Activated CD4-positive, alpha-beta T cell treated with anti-CD3 and anti-CD28 coated beads for 36 hours (primary cell): ENCODE data around the gene ADAMTS7. TPM values are rescaled to one million over a fixed set of nuclear protein-coding genes. Genes with fewer than 3 reads are reported as not detected.
"Not testable (repeated sequence)": the region's sequence is repeated elsewhere in the genome, so short reads cannot be mapped to it uniquely, and the experiment has no call there.

Source experiments
- ATAC-seq: fragments of 200-7000 bp; cut with Tn5 transposase; one replicate; pipeline ENCODE4 v1.10.0; 2021; ENCODE audit warnings: mild to moderate bottlenecking, moderate library complexity
- CTCF ChIA-PET: fragments of 350-600 bp; sonication (Branson Sonifier 250); formaldehyde crosslinking; loops from one replicate; lab custom pipeline; 2021; ENCODE audit warnings: antibody characterized with exemption; lab: Charles Lee
- POLR2A ChIA-PET: fragments of 350-600 bp; sonication (Branson Sonifier 250); formaldehyde crosslinking; loops from one replicate; lab custom pipeline; 2021; ENCODE audit warnings: antibody characterized with exemption, inconsistent platforms; lab: Charles Lee
- DNase-seq: peaks from one replicate; pipeline ENCODE4 v3.0.0-alpha.2; 2020
- H3K27ac Mint-ChIP-seq: one replicate; pipeline ENCODE4 v1.8.0; 2021; ENCODE audit warnings: mixed read lengths
- H3K27me3 Mint-ChIP-seq: one replicate; pipeline ENCODE4 v1.8.0; 2021; ENCODE audit warnings: mixed read lengths
- H3K36me3 Mint-ChIP-seq: one replicate; pipeline ENCODE4 v1.8.0; 2021; ENCODE audit warnings: low read depth, mixed read lengths
- H3K4me1 Mint-ChIP-seq: one replicate; pipeline ENCODE4 v1.8.0; 2021; ENCODE audit warnings: mixed read lengths
- H3K4me3 Mint-ChIP-seq: one replicate; pipeline ENCODE4 v1.8.0; 2021; ENCODE audit warnings: mild to moderate bottlenecking, moderate library complexity, mixed read lengths
- H3K9me3 Mint-ChIP-seq: one replicate; pipeline ENCODE4 v1.8.0; 2021; ENCODE audit warnings: low read depth, mixed read lengths
- intact Hi-C, 2 experiments: fragments of 100-400 bp; cut with DNase I in 1 of 2; cut with micrococcal nuclease in 1 of 2; formaldehyde crosslinking; loops; one replicate each; pipeline versions ENCODE4 v1.14.2 to v1.15.1; 2022 to 2024; cut with DNase I, micrococcal nuclease
- total RNA-seq, 2 experiments: library from RNA; stranded (reverse); gene quantifications; one replicate each; pipeline ENCODE4 v1.2.3, GENCODE V29; 2021

ADAMTS7 gene
- total RNA-seq, 2 experiments from 2014 or later = 0.09 to 0.23 TPM

DNA sequence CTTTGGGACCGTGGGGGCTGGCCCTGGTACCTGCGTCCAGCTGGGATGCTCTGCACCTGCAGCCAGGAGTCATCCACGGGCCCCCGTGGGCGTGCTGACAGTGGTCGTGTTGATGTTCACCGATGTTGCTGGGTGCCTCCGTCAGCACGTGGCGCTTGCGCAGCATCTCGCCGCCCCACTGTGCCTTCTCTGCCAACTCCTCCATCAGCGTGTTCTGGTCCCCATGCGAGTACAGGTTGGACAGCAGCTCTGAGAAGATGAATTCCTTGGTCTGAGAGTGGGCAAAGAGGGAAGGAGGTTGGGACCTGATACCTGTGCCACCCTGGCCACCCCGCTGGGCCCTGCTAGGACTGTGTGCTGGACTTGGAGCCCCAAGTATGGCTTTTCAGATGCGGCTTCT lies 61.4 kb downstream of the ADAMTS7 start:
- ChIA-PET CTCF (interaction anchor here (0.6 to 1.2 kb wide), 2 partner anchors 9 to 41 kb away, joined by 3 read pairs; no protein-coding TSS in a partner anchor), POLR2A (no interaction called here)
- intact Hi-C loops = loop anchor here (2.0 to 5.0 kb wide), 2 partner anchors 35 to 57 kb away; no protein-coding TSS in a partner anchor

GRCh38 chr15:78747877-78748276 lies 63.4 kb downstream of the ADAMTS7 start:
- H3K4me1 Mint-ChIP-seq, CTCF ChIA-PET, ATAC-seq, H3K4me3 Mint-ChIP-seq, H3K27ac Mint-ChIP-seq, H3K9me3 Mint-ChIP-seq, H3K36me3 Mint-ChIP-seq, POLR2A ChIA-PET, intact Hi-C loops, DNase-seq, H3K27me3 Mint-ChIP-seq: not testable (repeated sequence)

More for the DNA sequence above, 61.4 kb downstream of the ADAMTS7 start:
- Mint-ChIP-seq H3K27ac (no peak overlapping the region), H3K4me1 (peaks cover 4% of the 10 kb centered on the region), H3K9me3 (no peaks in the 10 kb centered on the region), H3K36me3 (no peaks in the 10 kb centered on the region), H3K27me3 (no peaks in the 10 kb centered on the region), H3K4me3 (no peak overlapping the region)
- DNase-seq (no peak), ATAC-seq (no peak)

GRCh38 chr15:78741674-78742073 lies 69.6 kb downstream of the ADAMTS7 start:
- CTCF ChIA-PET = interaction anchor here (1.5 kb wide), 1 partner anchor 20 kb away, joined by 4 read pairs; no protein-coding TSS in a partner anchor
- H3K27me3 Mint-ChIP-seq, DNase-seq, H3K4me1 Mint-ChIP-seq, POLR2A ChIA-PET, ATAC-seq, H3K9me3 Mint-ChIP-seq, H3K27ac Mint-ChIP-seq, intact Hi-C loops, H3K4me3 Mint-ChIP-seq, H3K36me3 Mint-ChIP-seq: not testable (repeated sequence)

GRCh38 chr15:78740904-78741274 lies 70.4 kb downstream of the ADAMTS7 start:
- H3K27me3 Mint-ChIP-seq = peaks cover 2% of the 10 kb centered on the region
- no peak for ATAC-seq
- POLR2A ChIA-PET = no interaction called here
- H3K4me1 Mint-ChIP-seq = peaks cover 2% of the 10 kb centered on the region
- H3K27ac Mint-ChIP-seq = no peak overlapping the region
- intact Hi-C loops = no loop called here
- no peak for DNase-seq
- H3K4me3 Mint-ChIP-seq = no peak overlapping the region
- H3K36me3 Mint-ChIP-seq = no peaks in the 10 kb centered on the region
- H3K9me3 Mint-ChIP-seq = no peaks in the 10 kb centered on the region
- CTCF ChIA-PET = interaction anchor here (0.6 to 1.5 kb wide), 6 partner anchors 9 to 1102 kb away, joined by 3 to 4 read pairs (median 3); no protein-coding TSS in a partner anchor

DNA sequence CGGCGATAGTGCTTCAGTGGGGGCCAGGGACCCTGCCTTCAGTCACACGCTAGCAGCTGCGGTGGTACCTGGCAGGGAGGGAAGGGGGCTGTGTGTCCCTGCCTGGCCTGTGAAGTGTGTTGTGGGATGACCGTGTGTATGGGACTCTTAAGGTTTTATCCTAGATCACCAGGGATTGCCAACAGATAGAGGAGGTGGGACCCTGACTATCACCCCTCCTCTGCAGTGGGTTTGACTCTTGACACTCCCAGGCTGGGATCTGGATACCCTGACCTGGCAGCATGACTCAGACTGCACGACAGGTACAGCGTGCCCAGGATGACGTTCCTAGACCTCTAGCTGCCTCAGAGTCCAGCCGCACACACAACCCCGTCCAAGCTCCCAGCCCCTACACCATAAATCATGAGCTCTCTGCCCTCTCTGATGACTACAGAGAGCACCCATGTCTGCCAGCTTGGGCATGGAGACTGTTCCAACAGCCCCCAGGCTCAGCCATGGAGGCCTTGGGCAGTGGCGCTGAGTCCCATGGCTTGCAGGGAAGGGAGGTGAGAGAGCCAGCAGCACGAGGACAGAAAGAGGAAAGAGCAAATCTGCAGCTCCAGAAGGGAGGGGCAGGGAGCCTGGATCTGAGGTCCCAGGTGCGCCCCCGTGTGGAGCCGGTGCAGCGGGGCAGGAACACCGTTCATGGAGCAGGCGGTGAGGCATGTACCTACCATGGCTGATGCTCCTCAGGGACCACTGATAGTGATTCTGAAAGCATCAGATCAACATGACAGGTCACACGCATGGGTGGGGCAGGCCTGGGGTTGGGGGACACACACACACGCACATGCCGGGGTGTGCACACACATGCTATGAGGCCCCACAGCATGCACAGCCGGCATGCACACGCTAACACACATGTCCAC lies 71.0 kb downstream of the ADAMTS7 start:
- Mint-ChIP-seq H3K4me3 (no peak overlapping the region), H3K9me3 (no peaks in the 10 kb centered on the region), H3K27me3 (peaks cover 2% of the 10 kb centered on the region), H3K27ac (no peak overlapping the region), H3K4me1 (peaks cover 2% of the 10 kb centered on the region), H3K36me3 (no peaks in the 10 kb centered on the region)
- ChIA-PET POLR2A (no interaction called here), CTCF (interaction anchor here (0.6 to 2.0 kb wide), 14 partner anchors 10 to 1121 kb away, joined by 3 to 8 read pairs (median 3); no protein-coding TSS in a partner anchor)
- intact Hi-C loops = no loop called here
- ATAC-seq (peak; percentile 85), DNase-seq (peak; percentile 89)

- ChIA-PET POLR2A (no interaction called here), CTCF (interaction anchor here (0.5 to 2.0 kb wide), 7 partner anchors 10 to 185 kb away, joined by 3 to 8 read pairs (median 4); no protein-coding TSS in a partner anchor)
- no peak for ATAC-seq
- Mint-ChIP-seq H3K27me3 (peaks cover 6% of the 10 kb centered on the region), H3K36me3 (no peaks in the 10 kb centered on the region), H3K4me3 (no peak overlapping the region), H3K4me1 (peaks cover 2% of the 10 kb centered on the region), H3K9me3 (no peaks in the 10 kb centered on the region), H3K27ac (no peak overlapping the region)
- DNase-seq = no peak
- intact Hi-C loops = no loop called here
Measured at GRCh38 chr15:78739206-78739605, 72.1 kb downstream of the ADAMTS7 start.

DNA sequence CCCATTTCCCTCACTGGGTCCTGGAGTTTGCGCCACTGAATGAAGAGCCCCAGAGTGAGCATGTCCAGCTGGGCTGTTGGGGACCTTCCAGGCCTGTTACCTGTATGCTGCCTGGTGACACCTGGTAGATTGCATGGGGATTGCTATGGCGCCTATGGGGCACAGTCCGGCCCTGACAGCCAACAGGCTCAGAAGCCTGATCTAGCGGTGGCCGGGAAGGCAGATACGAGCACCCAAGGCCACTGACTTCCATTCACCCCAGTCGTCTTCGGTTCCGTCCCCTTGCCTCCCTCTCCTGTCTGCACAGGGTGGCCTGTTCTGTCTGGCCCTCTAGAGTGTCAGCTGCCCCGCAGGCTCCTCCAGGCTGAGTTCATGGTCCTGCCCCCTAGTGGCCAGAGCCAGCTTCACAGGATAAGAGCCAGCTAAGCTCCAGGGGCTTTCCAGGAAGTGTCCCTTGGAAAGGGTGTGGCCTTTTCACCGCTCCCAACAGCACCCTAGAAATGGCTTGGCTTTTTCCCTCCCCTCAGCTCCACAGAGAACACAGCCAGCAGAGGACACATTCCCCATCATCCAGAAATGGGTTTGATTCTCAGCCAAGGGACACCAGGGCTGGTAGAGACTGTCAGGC lies 73.2 kb downstream of the ADAMTS7 start:
- H3K4me1 Mint-ChIP-seq, H3K36me3 Mint-ChIP-seq, H3K4me3 Mint-ChIP-seq, H3K27ac Mint-ChIP-seq, H3K9me3 Mint-ChIP-seq, intact Hi-C loops, H3K27me3 Mint-ChIP-seq: not testable (repeated sequence)
- peak; percentile 83 for DNase-seq
- peak; percentile 84 for ATAC-seq
- CTCF ChIA-PET = interaction anchor here (0.6 to 2.0 kb wide), 9 partner anchors 9 to 679 kb away, joined by 3 to 8 read pairs (median 3); no protein-coding TSS in a partner anchor
- POLR2A ChIA-PET = interaction anchor here (0.6 kb wide), 1 partner anchor 184 kb away, joined by 3 read pairs; no protein-coding TSS in a partner anchor

DNA sequence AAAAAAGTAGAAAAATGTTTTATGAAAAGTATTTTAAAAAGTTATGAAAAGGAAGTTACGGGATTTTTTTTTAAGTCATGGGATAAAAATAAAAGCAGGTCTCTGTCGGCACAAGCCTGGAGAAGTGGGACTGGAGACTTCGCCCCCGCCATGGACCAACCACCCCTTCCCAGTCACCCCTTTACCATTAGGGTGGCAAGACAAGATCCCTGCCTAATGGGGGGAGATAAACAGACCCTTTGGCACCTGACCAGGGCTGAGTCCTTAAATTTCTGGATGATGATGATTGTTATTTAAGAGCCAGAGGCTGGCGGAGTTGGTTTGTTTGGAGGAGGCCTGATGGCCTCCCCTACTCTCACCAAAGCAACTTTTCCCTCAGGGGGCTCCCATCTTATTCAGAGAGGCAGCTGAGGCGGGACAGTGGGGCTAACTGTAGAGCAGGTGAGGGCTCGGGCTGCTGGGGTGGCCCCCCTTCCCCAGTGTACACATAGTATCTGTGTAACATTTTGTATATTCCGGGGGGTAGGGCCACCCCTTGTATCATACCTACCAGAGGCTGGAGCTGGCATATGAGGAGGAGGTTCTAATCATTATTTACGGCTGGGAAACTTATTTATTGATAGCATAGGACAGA lies 74.0 kb downstream of the ADAMTS7 start:
- CTCF ChIA-PET = interaction anchor here (0.6 to 1.9 kb wide), 3 partner anchors 14 to 464 kb away, joined by 3 to 6 read pairs (median 4); no protein-coding TSS in a partner anchor
- Mint-ChIP-seq H3K27ac (no peak overlapping the region), H3K27me3 (peaks cover 7% of the 10 kb centered on the region), H3K36me3 (no peaks in the 10 kb centered on the region), H3K4me3 (no peak overlapping the region), H3K9me3 (no peaks in the 10 kb centered on the region), H3K4me1 (peaks cover 2% of the 10 kb centered on the region)
- POLR2A ChIA-PET = no interaction called here
- intact Hi-C loops = no loop called here
- ATAC-seq = no peak
- DNase-seq = no peak

DNA sequence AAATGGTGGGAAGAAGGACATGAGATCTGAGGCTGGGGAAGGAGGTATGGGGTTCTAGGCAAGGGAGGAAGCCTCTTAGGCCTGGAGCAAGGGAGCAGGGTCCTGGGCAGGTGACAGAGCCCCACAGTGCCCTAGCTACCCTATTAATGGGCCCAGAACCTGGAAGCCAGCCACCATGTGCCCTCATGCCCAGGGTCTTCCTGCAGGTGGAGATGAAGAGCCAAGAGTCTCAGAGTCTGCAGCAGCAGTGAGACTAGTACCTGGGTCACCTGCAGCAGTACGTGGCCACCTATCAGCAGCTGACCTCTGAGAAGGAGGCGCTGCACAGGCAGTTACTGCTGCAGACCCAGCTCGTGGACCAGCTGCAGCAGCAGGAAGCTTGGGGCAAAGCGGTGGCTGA lies 75.0 kb downstream of the ADAMTS7 start:
- H3K27me3 Mint-ChIP-seq, POLR2A ChIA-PET, ATAC-seq, H3K36me3 Mint-ChIP-seq, H3K9me3 Mint-ChIP-seq, H3K27ac Mint-ChIP-seq, intact Hi-C loops, DNase-seq, H3K4me1 Mint-ChIP-seq, H3K4me3 Mint-ChIP-seq: not testable (repeated sequence)
- CTCF ChIA-PET = interaction anchor here (0.6 kb wide), 1 partner anchor 70 kb away, joined by 3 read pairs; no protein-coding TSS in a partner anchor

GRCh38 chr15:78734451-78735064 lies 76.7 kb downstream of the ADAMTS7 start:
- intact Hi-C loops = no loop called here
- H3K9me3 Mint-ChIP-seq = no peaks in the 10 kb centered on the region
- H3K4me3 Mint-ChIP-seq = no peak overlapping the region
- H3K4me1 Mint-ChIP-seq = no peaks in the 10 kb centered on the region
- ATAC-seq (no peak), DNase-seq (no peak)
- H3K27me3 Mint-ChIP-seq = peaks cover 6% of the 10 kb centered on the region
- no peaks in the 10 kb centered on the region for H3K36me3 Mint-ChIP-seq
- POLR2A ChIA-PET = no interaction called here
- CTCF ChIA-PET = interaction anchor here (1.2 kb wide), 1 partner anchor 96 kb away, joined by 3 read pairs; no protein-coding TSS in a partner anchor
- no peak overlapping the region for H3K27ac Mint-ChIP-seq

DNA sequence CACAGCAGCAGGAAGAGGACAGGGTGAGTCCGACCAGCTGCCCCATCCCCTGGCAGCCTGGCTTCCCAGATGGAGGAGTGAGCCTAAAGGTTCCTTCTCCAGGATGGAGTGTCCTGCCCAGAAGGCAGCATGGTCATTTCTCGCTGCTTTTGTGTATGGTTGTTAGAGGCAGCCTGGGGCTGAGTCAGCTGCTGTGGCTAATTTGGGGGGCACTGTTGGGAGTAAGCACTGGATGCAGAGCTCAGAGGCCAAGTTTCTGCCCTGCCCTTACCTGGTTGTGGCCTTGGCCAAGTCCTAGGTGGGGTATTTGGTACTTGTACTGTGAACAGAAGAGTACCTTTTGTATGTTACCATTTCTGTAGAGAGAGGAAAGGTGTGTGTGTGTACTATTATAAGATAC lies 78.6 kb downstream of the ADAMTS7 start:
- CTCF ChIA-PET = no interaction called here
- Mint-ChIP-seq H3K36me3 (no peaks in the 10 kb centered on the region), H3K9me3 (no peaks in the 10 kb centered on the region), H3K27me3 (peaks cover 6% of the 10 kb centered on the region), H3K4me3 (no peak overlapping the region), H3K4me1 (no peaks in the 10 kb centered on the region), H3K27ac (no peak overlapping the region)
- no peak for DNase-seq
- intact Hi-C loops = no loop called here
- no peak for ATAC-seq
- POLR2A ChIA-PET = no interaction called here
